Sigmoid colon (tissue), 7 donors: Measurements from ENCODE around the gene COL6A1. TPM values are rescaled to one million over a fixed set of nuclear protein-coding genes. Genes with fewer than 3 reads are reported as not detected.

ENCODE experiments used
- DNase-seq: peaks from one replicate; pipeline ENCODE4 v3.0.0-alpha.2; 2019
- H3K27ac ChIP-seq, 4 donors: fragments of 200-600 bp; sonication (generic); one replicate each; pipeline ENCODE4 v1.5.1; 2016 to 2019; ENCODE audit warnings: mild to moderate bottlenecking in 1 of 4
- H3K27me3 ChIP-seq, 3 donors: fragments of 200-600 bp; sonication (generic); one replicate each; pipeline ENCODE4 v1.5.1; 2019; ENCODE audit warnings: mild to moderate bottlenecking in 1 of 3
- H3K36me3 ChIP-seq, 4 donors: fragments of 200-600 bp; sonication (generic); one replicate each; pipeline ENCODE4 v1.5.1; 2016 to 2019
- H3K4me1 ChIP-seq, 4 donors: fragments of 200-600 bp; sonication (generic); one replicate each; pipeline ENCODE4 v1.5.1; 2017 to 2019
- H3K4me3 ChIP-seq, 4 donors: fragments of 200-600 bp; sonication (generic); one replicate each; pipeline ENCODE4 v1.5.1; 2017 to 2019; ENCODE audit warnings: mild to moderate bottlenecking in 2 of 4, moderate library complexity in 1 of 4
- H3K9me3 ChIP-seq, 4 donors: fragments of 200-600 bp in 3 of 4; sonication (generic) in 3 of 4; one replicate each; pipeline versions ENCODE4 v1.5.1 to v1.6.1; 2013 to 2019
- EP300 ChIP-seq, 4 donors: sonication (generic); formaldehyde crosslinking; IDR thresholded peaks; one replicate each; pipeline ENCODE4 v1.6.1; 2017; ENCODE audit warnings: antibody characterized with exemption in 4 of 4
- POLR2A ChIP-seq, 2 donors: fragments of 450-650 bp; IDR thresholded peaks; one replicate each; pipeline ENCODE4 v1.6.1; 2016; ENCODE audit warnings: antibody characterized with exemption in 2 of 2, mild to moderate bottlenecking in 2 of 2, moderate library complexity in 2 of 2
- POLR2AphosphoS5 ChIP-seq, 4 donors: sonication (generic); formaldehyde crosslinking; IDR thresholded peaks; one replicate each; pipeline ENCODE4 v1.6.1; 2017; ENCODE audit warnings: antibody characterized with exemption in 4 of 4
- WGBS, 2 donors: extraction: QIAGEN DNeasy Blood & Tissue Kit; methylation state at CpG; one replicate each; pipeline ENCODE4 v1.1.7; 2013; 5-methylcytosine and 5-hydroxymethylcytosine counted together
- intact Hi-C: fragments of 100-400 bp; cut with DNase I; formaldehyde crosslinking; loops from one replicate; pipeline ENCODE4 v1.15.1; 2023
- polyA plus RNA-seq, 3 donors: library from polyadenylated mRNA; stranded (reverse); fragments of 200-250 nt; gene quantifications; one replicate each; pipeline ENCODE4 v1.2.3, GENCODE V29; 2013
- total RNA-seq, 4 donors: library from RNA; depleted of rRNA; stranded (reverse); fragments of >200 nt; gene quantifications; one replicate each; pipeline ENCODE4 v1.1.0, GENCODE V29; 2016
- TF ChIP-seq, protein P1 (sequence below), 4 experiments: fragments of 450-650 bp in 3 of 4; fragments of 200-600 bp in 1 of 4; IDR thresholded peaks; one replicate each; pipeline ENCODE4 v1.5.1; 2016 to 2019; ENCODE audit warnings: antibody characterized with exemption in 4 of 4, mild to moderate bottlenecking in 3 of 4, moderate library complexity in 2 of 4
- donor health status: healthy with polysubstance abuse.
- donor health status: Bipolar disorder and iron deficiency.
- donor health status: healthy.

The COL6A1 gene
- total and polyA plus RNA-seq, 7 donors: 14.3 to 1,755 (median 622) TPM

DNA sequence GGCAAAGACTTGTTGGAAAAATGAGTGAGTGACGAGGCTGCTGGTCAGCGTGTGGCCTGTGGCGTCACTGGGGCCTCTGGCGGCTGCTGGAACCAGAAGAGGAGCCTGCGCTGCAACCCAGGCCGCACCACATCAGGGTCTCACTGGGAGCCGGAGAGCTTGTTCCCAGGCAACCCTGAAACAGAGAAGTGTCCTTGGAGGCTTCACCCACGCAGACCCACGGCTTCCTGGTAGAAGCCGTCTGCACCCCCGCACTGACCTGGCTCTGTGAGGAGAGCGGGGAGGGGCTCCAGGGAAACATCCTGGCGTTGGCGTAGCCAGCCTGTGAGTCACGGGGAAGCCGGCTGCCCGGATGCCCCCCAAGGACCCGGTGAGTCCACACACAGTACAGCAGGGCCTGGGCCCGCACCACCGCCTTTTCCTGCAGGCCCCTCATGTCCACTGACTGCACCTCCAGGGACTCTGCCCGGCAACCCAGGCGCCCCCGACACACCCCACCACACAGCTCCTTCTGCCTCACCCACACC, 57.4 kb downstream of the COL6A1 start:
- TF ChIP-seq POLR2AphosphoS5 (IDR thresholded peaks at IDR 0.05) (no peak), POLR2A (IDR thresholded peaks at IDR 0.05) (no peak), EP300 (IDR thresholded peaks at IDR 0.05) (no peak)
- TF ChIP-seq, protein P1, sequence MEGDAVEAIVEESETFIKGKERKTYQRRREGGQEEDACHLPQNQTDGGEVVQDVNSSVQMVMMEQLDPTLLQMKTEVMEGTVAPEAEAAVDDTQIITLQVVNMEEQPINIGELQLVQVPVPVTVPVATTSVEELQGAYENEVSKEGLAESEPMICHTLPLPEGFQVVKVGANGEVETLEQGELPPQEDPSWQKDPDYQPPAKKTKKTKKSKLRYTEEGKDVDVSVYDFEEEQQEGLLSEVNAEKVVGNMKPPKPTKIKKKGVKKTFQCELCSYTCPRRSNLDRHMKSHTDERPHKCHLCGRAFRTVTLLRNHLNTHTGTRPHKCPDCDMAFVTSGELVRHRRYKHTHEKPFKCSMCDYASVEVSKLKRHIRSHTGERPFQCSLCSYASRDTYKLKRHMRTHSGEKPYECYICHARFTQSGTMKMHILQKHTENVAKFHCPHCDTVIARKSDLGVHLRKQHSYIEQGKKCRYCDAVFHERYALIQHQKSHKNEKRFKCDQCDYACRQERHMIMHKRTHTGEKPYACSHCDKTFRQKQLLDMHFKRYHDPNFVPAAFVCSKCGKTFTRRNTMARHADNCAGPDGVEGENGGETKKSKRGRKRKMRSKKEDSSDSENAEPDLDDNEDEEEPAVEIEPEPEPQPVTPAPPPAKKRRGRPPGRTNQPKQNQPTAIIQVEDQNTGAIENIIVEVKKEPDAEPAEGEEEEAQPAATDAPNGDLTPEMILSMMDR (IDR thresholded peaks at IDR 0.05): no peak
- 71 to 75% methylated on average over 23 of the region's 23 CpGs for WGBS, 2 donors
- H3K27ac ChIP-seq: peak overlapping the region in 3 of 4 donors; percentile 18 to 31 (median 27)
- no peak overlapping the region for H3K4me3 ChIP-seq
- H3K4me1 ChIP-seq: peaks cover 0 to 15% (median 10%) of the 10 kb centered on the region in 4 donors
- no peaks in the 10 kb centered on the region for H3K9me3 ChIP-seq
- H3K36me3 ChIP-seq: no peaks in the 10 kb centered on the region
- peak; percentile 76 for DNase-seq
- H3K27me3 ChIP-seq: no peaks in the 10 kb centered on the region
- intact Hi-C loops: no loop called here

DNA sequence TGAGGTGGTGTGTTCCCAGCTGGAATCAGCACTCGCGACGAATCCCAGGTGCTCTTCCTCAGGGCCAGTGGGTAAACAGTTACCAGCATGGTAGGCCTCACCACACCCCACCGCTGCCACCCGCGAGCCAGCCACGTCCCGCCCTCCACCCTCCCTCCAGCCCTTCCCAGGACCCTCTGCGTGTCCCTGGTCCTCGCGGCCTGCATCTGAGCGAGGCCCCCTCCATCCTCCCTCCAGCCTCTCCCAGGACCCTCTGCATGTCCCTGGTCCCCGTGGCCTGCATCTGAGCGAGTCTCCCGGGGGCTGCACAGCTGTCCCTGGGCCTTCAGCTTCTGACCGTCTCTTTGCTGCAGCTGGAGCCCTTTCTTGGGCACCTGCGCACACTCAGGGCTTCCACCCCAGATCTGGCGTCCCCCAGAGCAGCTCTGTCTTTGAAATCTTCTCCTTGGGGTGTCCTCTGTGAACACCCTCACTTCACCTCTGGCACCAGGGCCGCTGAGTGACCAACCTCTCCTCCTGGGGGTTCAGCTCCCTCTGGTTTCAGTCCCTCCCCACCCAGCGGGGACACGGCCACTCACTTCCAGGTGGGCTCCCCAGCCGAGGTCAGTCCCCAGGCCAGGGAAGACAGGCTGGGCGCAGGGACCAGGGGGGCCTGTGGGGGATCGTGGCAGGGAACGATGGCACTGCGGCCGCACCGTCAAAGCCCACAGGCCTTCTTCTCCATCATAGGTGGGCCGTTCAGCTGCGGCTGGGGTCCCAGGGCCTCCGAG, 58.5 kb downstream of the COL6A1 start:
- peak; percentile 47 for DNase-seq
- H3K27ac ChIP-seq: no peak overlapping the region

DNA sequence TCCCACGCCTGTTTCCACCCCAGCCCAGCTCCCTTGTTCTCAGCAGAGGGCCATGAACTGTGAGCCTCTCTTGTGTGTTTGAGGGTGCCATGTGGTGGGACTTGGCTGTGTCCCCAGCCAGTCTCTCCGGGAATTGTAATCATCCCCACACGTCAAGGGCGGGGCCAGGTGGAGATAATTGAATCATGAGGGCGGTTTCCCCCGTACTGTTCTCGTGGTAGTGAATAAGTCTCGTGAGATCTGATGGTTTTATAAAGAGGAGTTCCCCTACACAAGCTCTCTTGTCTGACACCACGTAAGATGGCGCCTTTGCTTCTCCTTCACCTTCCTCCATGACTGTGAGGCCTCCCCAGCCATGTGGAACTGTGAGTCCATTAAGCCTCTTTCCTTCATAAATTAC, 59.1 kb downstream of the COL6A1 start:
- WGBS, 2 donors: 44 to 82% methylated on average over 10 of the region's 10 CpGs
- H3K36me3 ChIP-seq: no peaks in the 10 kb centered on the region
- no peak overlapping the region for H3K27ac ChIP-seq
- no peaks in the 10 kb centered on the region for H3K9me3 ChIP-seq
- intact Hi-C loops: no loop called here
- H3K4me1 ChIP-seq: peaks cover 0 to 11% (median 8%) of the 10 kb centered on the region in 4 donors
- H3K27me3 ChIP-seq: no peaks in the 10 kb centered on the region
- TF ChIP-seq EP300 (IDR thresholded peaks at IDR 0.05): no peak
- TF ChIP-seq POLR2AphosphoS5 (IDR thresholded peaks at IDR 0.05): no peak
- TF ChIP-seq, protein P1 (IDR thresholded peaks at IDR 0.05): no peak
- no peak for TF ChIP-seq POLR2A (IDR thresholded peaks at IDR 0.05)
- DNase-seq: no peak
- no peak overlapping the region for H3K4me3 ChIP-seq

More for the DNA sequence above, 58.5 kb downstream of the COL6A1 start:
- Histone ChIP-seq H3K4me3 (no peak overlapping the region), H3K27me3 (no peaks in the 10 kb centered on the region), H3K4me1 (peaks cover 0 to 14% (median 9%) of the 10 kb centered on the region in 4 donors), H3K36me3 (no peaks in the 10 kb centered on the region), H3K9me3 (no peaks in the 10 kb centered on the region)
- WGBS, 2 donors: 85 to 87% methylated on average over 31 of the region's 31 CpGs
- TF ChIP-seq POLR2AphosphoS5 (IDR thresholded peaks at IDR 0.05) (no peak), POLR2A (IDR thresholded peaks at IDR 0.05) (no peak), EP300 (IDR thresholded peaks at IDR 0.05) (no peak)
- TF ChIP-seq, protein P1 (IDR thresholded peaks at IDR 0.05): no peak
- intact Hi-C loops: no loop called here

DNA sequence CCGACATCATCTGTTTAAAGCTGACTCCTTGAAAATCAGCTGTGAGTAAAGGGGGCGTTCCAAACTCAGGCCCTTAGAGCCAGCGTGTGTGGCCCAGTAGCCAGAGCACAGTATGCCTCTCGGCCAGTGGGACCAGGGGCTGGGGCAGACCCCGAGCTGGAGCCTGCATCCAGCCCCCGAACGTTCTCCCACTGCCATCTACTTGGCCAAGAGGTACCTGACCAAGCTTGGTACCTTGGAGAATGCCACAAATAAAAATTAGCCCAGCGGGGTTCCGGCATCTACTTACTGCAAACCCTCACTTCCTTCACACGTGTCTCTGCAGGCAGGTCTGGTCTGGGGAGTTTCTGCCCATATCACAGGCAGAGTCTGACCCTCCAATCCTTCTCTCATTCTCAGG, 59.6 kb downstream of the COL6A1 start:
- Histone ChIP-seq H3K9me3 (no peaks in the 10 kb centered on the region), H3K36me3 (no peaks in the 10 kb centered on the region), H3K27ac (no peak overlapping the region), H3K4me3 (no peak overlapping the region), H3K4me1 (peaks cover 0 to 6% (median 3%) of the 10 kb centered on the region in 4 donors), H3K27me3 (no peaks in the 10 kb centered on the region)
- intact Hi-C loops: no loop called here
- no peak for DNase-seq
- 77 to 85% methylated on average over 10 of the region's 10 CpGs for WGBS, 2 donors
- TF ChIP-seq POLR2A (IDR thresholded peaks at IDR 0.05) (no peak), EP300 (IDR thresholded peaks at IDR 0.05) (no peak), POLR2AphosphoS5 (IDR thresholded peaks at IDR 0.05) (no peak)
- TF ChIP-seq, protein P1 (IDR thresholded peaks at IDR 0.05): no peak
